GM12891 (cell line): Measurements from ENCODE around the gene LCP1.
A peak's percentile ranks its signal among the peaks of the same experiment; 100 is the strongest.

ENCODE experiments used
- PAX5 ChIP-seq: IDR thresholded peaks from 2 replicates; pipeline ENCODE4 v1.6.1; 2011; ENCODE audit warnings: low read length, moderate library complexity, mild to moderate bottlenecking; ENCODE audit not compliant: insufficient read depth, severe bottlenecking
- POLR2A ChIP-seq: IDR thresholded peaks from 2 replicates; pipeline ENCODE4 v1.6.1; 2011; ENCODE audit warnings: low read depth, low read length, control low read depth
- POLR2AphosphoS5 ChIP-seq: IDR thresholded peaks from 2 replicates; pipeline ENCODE4 v1.6.1; 2011; ENCODE audit warnings: low read depth, low read length, control low read depth
- POU2F2 ChIP-seq: IDR thresholded peaks from 2 replicates; pipeline ENCODE4 v1.6.1; 2011; ENCODE audit warnings: low read depth, mild to moderate bottlenecking, control low read depth, low read length, moderate library complexity
- SPI1 ChIP-seq: IDR thresholded peaks from 2 replicates; pipeline ENCODE4 v1.6.1; 2011; ENCODE audit warnings: low read depth, low read length, control low read depth
- TAF1 ChIP-seq: IDR thresholded peaks from 2 replicates; pipeline ENCODE4 v1.6.1; 2011; ENCODE audit warnings: low read depth, low read length, control low read depth

GRCh38 chr13:46126056-46126455, 55.9 kb downstream of the LCP1 start:
- TF ChIP-seq POLR2AphosphoS5 (peak; percentile 60; the same call in 1 of the 2 replicates), TAF1 (no peak), POLR2A (no peak), SPI1 (no peak), PAX5 (no peak), POU2F2 (no peak)
